ENCODE data around the gene PRDM15. TPM values are rescaled to one million over a fixed set of nuclear protein-coding genes. Genes with fewer than 3 reads are reported as not detected.

The PRDM15 gene, protein sequence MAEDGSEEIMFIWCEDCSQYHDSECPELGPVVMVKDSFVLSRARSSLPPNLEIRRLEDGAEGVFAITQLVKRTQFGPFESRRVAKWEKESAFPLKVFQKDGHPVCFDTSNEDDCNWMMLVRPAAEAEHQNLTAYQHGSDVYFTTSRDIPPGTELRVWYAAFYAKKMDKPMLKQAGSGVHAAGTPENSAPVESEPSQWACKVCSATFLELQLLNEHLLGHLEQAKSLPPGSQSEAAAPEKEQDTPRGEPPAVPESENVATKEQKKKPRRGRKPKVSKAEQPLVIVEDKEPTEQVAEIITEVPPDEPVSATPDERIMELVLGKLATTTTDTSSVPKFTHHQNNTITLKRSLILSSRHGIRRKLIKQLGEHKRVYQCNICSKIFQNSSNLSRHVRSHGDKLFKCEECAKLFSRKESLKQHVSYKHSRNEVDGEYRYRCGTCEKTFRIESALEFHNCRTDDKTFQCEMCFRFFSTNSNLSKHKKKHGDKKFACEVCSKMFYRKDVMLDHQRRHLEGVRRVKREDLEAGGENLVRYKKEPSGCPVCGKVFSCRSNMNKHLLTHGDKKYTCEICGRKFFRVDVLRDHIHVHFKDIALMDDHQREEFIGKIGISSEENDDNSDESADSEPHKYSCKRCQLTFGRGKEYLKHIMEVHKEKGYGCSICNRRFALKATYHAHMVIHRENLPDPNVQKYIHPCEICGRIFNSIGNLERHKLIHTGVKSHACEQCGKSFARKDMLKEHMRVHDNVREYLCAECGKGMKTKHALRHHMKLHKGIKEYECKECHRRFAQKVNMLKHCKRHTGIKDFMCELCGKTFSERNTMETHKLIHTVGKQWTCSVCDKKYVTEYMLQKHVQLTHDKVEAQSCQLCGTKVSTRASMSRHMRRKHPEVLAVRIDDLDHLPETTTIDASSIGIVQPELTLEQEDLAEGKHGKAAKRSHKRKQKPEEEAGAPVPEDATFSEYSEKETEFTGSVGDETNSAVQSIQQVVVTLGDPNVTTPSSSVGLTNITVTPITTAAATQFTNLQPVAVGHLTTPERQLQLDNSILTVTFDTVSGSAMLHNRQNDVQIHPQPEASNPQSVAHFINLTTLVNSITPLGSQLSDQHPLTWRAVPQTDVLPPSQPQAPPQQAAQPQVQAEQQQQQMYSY
- 5.2 TPM for total RNA-seq (2013)
- polyA plus RNA-seq, result 10 to 100 TPM in 1 of 3 donors, under 1 TPM in 2; 0.19 to 19.0 (median 0.74) TPM
- polyA minus RNA-seq, result 7.1 and 7.6 TPM in 2 replicates
- 2.1 to 19.7 (median 10.6) reads per million in 11 experiments for total RNA-seq

DNA sequence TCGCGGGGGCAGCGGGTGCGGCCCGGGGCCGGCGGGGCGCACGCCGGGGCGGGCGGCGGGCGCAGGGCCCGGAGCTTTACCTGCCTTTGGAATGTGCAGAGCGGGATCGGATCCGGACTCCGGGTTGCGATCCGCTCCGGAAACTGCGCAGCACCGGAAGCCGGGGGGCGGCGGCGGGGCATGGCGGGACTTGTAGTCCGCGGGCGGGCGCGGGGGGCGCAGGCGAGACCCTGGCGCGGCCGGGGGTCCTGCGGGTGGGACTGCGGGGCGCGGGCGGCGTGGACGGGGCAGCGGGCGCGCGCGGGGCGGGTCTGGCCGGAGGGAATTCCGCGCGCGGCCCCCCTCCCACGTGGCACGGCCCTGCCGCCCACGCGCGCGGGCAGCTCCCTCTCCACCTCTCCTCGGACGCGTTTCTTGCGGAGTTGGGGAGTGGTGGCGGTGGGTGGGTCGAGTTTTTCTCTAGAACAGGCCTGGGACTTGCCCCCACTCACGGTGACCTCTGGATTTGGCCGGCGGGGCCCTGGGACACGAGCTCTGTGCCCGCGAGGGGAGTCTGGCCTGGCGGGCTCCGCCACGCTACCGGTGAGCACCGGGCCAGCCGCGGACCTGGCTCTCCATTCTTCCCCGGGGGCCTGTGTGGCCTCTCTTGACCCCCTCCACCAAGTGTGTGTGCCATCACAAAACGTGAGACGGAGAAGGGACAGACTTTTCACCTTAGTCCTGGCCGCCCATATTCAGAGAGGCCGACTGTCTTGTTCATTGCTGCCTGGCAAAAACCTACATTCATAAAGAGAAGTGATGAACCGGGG lies at the start of gene PRDM15:
PRDM15 (minus strand) TSS at position 155 of the 809 bp plus-strand sequence. CDS start 18,981 bp downstream, outside the sequence.
- Mint-ChIP-seq H3K36me3 (no peaks in the 10 kb centered on the region), H3K27ac (peak within 1 kb of the TSS; percentile 48 to 91 (median 81)), H3K4me3 (peak within 1 kb of the TSS; percentile 86 to 91), H3K27me3 (ENCODE audit: low read depth in 3 of 3) (peaks cover 2 to 3% (median 2%) of the 10 kb centered on the region in 3 donors), H3K9me3 (no peaks in the 10 kb centered on the region), H3K4me1 (peaks cover 25% of the 10 kb centered on the region)
- under 1% methylated on average over 68 of the region's 89 CpGs for WGBS (ENCODE audit: insufficient coverage)
- TF ChIP-seq CTCF (IDR thresholded peaks at IDR 0.05), result no peak
- Histone ChIP-seq H3K4me1 (ENCODE audit: control insufficient read depth in 1 of 2, insufficient read depth in 2 of 2, low read length in 2 of 2) (peaks cover 19 to 25% of the 10 kb centered on the region in 2 donors), H3K27ac (ENCODE audit: low read depth in 1 of 2, low read length in 2 of 2) (peak within 1 kb of the TSS in 1 of 2 donors; percentile 70), H2AFZ (ENCODE audit: insufficient read depth, low read depth, low read length, poor library complexity, severe bottlenecking) (peak within 1 kb of the TSS; percentile 100), H3K9me3 (replicated peaks in 1 of 2; ENCODE audit: control insufficient read depth in 1 of 2, insufficient read depth in 1 of 2, low read length in 2 of 2) (no peaks in the 10 kb centered on the region), H3K4me2 (replicated peaks; ENCODE audit: extremely low read depth, low read length, poor library complexity, severe bottlenecking) (peak within 1 kb of the TSS; percentile 99), H3K4me3 (replicated peaks in 1 of 3; ENCODE audit: low read depth in 2 of 3, low read length in 3 of 3) (peak within 1 kb of the TSS; percentile 63 to 82 (median 64)), H3K79me2 (ENCODE audit: insufficient read depth, low read length) (peaks cover 18% of the 10 kb centered on the region), H4K20me1 (ENCODE audit: insufficient read depth, low read length) (no peaks in the 10 kb centered on the region), H3K36me3 (replicated peaks in 1 of 2; ENCODE audit: control insufficient read depth in 1 of 2, insufficient read depth in 2 of 2, low read length in 2 of 2) (no peaks in the 10 kb centered on the region), H3K9ac (ENCODE audit: insufficient read depth, low read length, poor library complexity, severe bottlenecking) (peak within 1 kb of the TSS; percentile 80), H3K27me3 (ENCODE audit: control insufficient read depth in 2 of 2, insufficient read depth in 2 of 2, low read length in 2 of 2) (no peaks in the 10 kb centered on the region)
- intact Hi-C loops (cut with micrococcal nuclease), result loop anchor here (5.0 kb wide), 2 partner anchors 43 to 53 kb away; no protein-coding TSS in a partner anchor
- peak; percentile 33 to 49 (median 40) for DNase-seq
